Upper lobe of left lung (tissue), 4 donors: ENCODE data around the gene FAM222A.

Experiments used
- POLR2A ChIP-seq, 4 donors: fragments of 450-650 bp; IDR thresholded peaks; one replicate each; pipeline ENCODE4 v1.5.1; 2016 to 2017; ENCODE audit warnings: antibody characterized with exemption in 4 of 4, mild to moderate bottlenecking in 2 of 4
- TF ChIP-seq, protein P1 (sequence below), 6 experiments: fragments of 450-650 bp in 4 of 6; fragments of 200-600 bp in 2 of 6; sonication (generic) in 2 of 6; IDR thresholded peaks; one replicate each; pipeline ENCODE4 v1.5.1; 2016 to 2019; ENCODE audit warnings: antibody characterized with exemption in 6 of 6

DNA sequence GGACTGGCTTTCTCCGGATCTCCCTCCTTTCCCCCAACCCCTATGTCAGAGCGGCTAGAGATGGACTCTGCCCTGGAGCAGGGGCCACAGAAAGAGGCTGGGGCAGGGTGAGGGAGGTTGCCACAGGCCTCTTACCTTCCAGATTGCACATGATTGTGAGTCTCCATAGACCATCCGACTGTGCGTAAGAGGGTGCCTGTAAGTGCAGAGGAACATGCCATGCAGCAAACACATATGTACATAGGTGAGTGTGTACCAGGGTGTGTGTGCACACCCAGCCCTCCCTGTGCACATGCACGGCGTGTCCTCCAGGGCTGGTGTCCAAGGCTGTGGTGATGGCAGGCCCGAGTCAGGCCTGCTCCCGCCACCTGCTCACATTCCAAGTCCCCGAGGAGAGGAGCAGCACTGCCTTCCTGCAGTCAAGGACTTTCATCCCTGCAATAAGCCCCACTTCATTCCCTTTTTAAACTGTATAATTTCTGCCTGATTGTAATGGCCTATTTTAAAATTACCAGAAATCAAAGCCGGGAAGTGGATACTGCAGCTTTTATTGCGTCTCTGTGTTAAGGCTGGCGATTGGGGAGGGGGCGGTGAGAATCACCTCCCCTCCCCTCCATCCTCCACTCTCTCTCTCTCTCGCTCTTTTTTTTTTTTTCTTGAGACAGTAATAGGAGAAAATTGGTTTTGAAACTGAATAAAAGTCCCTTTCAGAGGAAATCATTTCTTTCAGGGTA is 28.5 kb downstream of the FAM222A start:
- no peak for TF ChIP-seq POLR2A (IDR thresholded peaks at IDR 0.05)
- TF ChIP-seq, protein P1, sequence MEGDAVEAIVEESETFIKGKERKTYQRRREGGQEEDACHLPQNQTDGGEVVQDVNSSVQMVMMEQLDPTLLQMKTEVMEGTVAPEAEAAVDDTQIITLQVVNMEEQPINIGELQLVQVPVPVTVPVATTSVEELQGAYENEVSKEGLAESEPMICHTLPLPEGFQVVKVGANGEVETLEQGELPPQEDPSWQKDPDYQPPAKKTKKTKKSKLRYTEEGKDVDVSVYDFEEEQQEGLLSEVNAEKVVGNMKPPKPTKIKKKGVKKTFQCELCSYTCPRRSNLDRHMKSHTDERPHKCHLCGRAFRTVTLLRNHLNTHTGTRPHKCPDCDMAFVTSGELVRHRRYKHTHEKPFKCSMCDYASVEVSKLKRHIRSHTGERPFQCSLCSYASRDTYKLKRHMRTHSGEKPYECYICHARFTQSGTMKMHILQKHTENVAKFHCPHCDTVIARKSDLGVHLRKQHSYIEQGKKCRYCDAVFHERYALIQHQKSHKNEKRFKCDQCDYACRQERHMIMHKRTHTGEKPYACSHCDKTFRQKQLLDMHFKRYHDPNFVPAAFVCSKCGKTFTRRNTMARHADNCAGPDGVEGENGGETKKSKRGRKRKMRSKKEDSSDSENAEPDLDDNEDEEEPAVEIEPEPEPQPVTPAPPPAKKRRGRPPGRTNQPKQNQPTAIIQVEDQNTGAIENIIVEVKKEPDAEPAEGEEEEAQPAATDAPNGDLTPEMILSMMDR (IDR thresholded peaks at IDR 0.05): no peak
